NCI-H1092 treated with DMSO at 0.1 percent for 48 hours (cell line): ENCODE data around the gene CMTM1.
"Not testable (repeated sequence)": the region's sequence is repeated elsewhere in the genome, so short reads cannot be mapped to it uniquely, and the experiment has no call there.

Source experiments
- DNase-seq: peaks from one replicate; lab custom pipeline; 2025; lab: John Stamatoyannopoulos, UW

CMTM1 gene

GRCh38 chr16:66592241-66592640 lies 26.0 kb downstream of the CMTM1 start:
- no peak for DNase-seq

GRCh38 chr16:66592814-66593213 lies 26.6 kb downstream of the CMTM1 start:
- DNase-seq: no peak

- no peak for DNase-seq
Measured at GRCh38 chr16:66594739-66595138, 28.5 kb downstream of the CMTM1 start.

GRCh38 chr16:66596559-66596958 lies 30.3 kb downstream of the CMTM1 start:
- not testable (repeated sequence) for DNase-seq

GRCh38 chr16:66596986-66597848 lies 31.0 kb downstream of the CMTM1 start:
- DNase-seq: no peak

- DNase-seq: no peak
Measured at GRCh38 chr16:66598111-66598510, 31.9 kb downstream of the CMTM1 start.

- DNase-seq: no peak
Measured at GRCh38 chr16:66599726-66600125, 33.5 kb downstream of the CMTM1 start.

- DNase-seq: no peak
Measured at GRCh38 chr16:66600477-66600876, 34.2 kb downstream of the CMTM1 start.

- DNase-seq: no peak
Measured at GRCh38 chr16:66601471-66601870, 35.2 kb downstream of the CMTM1 start.

- DNase-seq: no peak
Measured at GRCh38 chr16:66603537-66604375, 37.5 kb downstream of the CMTM1 start.

GRCh38 chr16:66604376-66605176 lies 38.3 kb downstream of the CMTM1 start, which contains the start of gene CMTM3:
TSS of gene CMTM3 (plus strand) at chr16:66604704. CDS start at chr16:66604806, 102 bp downstream.
- DNase-seq: peak; percentile 29

- no peak for DNase-seq
Measured at GRCh38 chr16:66605177-66605978, 39.1 kb downstream of the CMTM1 start.

- no peak for DNase-seq
Measured at GRCh38 chr16:66605979-66606751, 39.9 kb downstream of the CMTM1 start.

GRCh38 chr16:66608241-66609138 lies 42.3 kb downstream of the CMTM1 start:
- DNase-seq: peak; percentile 69

- DNase-seq: no peak
Measured at GRCh38 chr16:66609139-66609510, 42.9 kb downstream of the CMTM1 start.

- DNase-seq: no peak
Measured at GRCh38 chr16:66610111-66610820, 44.0 kb downstream of the CMTM1 start.

GRCh38 chr16:66611911-66612310 lies 45.7 kb downstream of the CMTM1 start:
- DNase-seq: not testable (repeated sequence)

GRCh38 chr16:66612422-66612821 lies 46.2 kb downstream of the CMTM1 start:
- DNase-seq: peak; percentile 22
